ENCODE measurements around the gene OR2AT4. TPM values are rescaled to one million over a fixed set of nuclear protein-coding genes. Genes with fewer than 3 reads are reported as not detected.

Gene OR2AT4
- total RNA-seq, 1 donor from 2014 or later: not detected

GRCh38 chr11:75142714-75143419 lies 46.2 kb upstream of the OR2AT4 start:
- TF ChIP-seq CTCF (IDR thresholded peaks at IDR 0.05; ENCODE audit: insufficient read depth, low read length, poor library complexity, severe bottlenecking): no peak
- peak; percentile 91 for DNase-seq (ENCODE audit: low read depth)
- no peaks in the 10 kb centered on the region for H3K27me3 ChIP-seq (ENCODE audit: control insufficient read depth, insufficient read depth, low read length)
- H3K36me3 ChIP-seq (ENCODE audit: control insufficient read depth, insufficient read depth, low read length): no peaks in the 10 kb centered on the region
- H3K4me3 ChIP-seq (ENCODE audit: low read depth, low read length): no peak overlapping the region

GRCh38 chr11:75141166-75141565 lies 44.5 kb upstream of the OR2AT4 start:
- H3K4me3 ChIP-seq (ENCODE audit: low read depth, low read length): no peak overlapping the region
- no peaks in the 10 kb centered on the region for H3K27me3 ChIP-seq (ENCODE audit: control insufficient read depth, insufficient read depth, low read length)
- no peaks in the 10 kb centered on the region for H3K36me3 ChIP-seq (ENCODE audit: control insufficient read depth, insufficient read depth, low read length)
- no peak for TF ChIP-seq CTCF (IDR thresholded peaks at IDR 0.05; ENCODE audit: insufficient read depth, low read length, poor library complexity, severe bottlenecking)
- no peak for DNase-seq (ENCODE audit: low read depth)

GRCh38 chr11:75140269-75141138 lies 43.8 kb upstream of the OR2AT4 start:
- no peak for DNase-seq (ENCODE audit: low read depth)
- H3K27me3 ChIP-seq (ENCODE audit: control insufficient read depth, insufficient read depth, low read length): no peaks in the 10 kb centered on the region
- no peak overlapping the region for H3K4me3 ChIP-seq (ENCODE audit: low read depth, low read length)
- peak; percentile 95 for TF ChIP-seq CTCF (IDR thresholded peaks at IDR 0.05; ENCODE audit: insufficient read depth, low read length, poor library complexity, severe bottlenecking)
- H3K36me3 ChIP-seq (ENCODE audit: control insufficient read depth, insufficient read depth, low read length): no peaks in the 10 kb centered on the region

- no peak overlapping the region for H3K4me3 ChIP-seq (ENCODE audit: low read depth, low read length)
- no peak for DNase-seq (ENCODE audit: low read depth)
- H3K36me3 ChIP-seq (ENCODE audit: control insufficient read depth, insufficient read depth, low read length): no peaks in the 10 kb centered on the region
- no peak for TF ChIP-seq CTCF (IDR thresholded peaks at IDR 0.05; ENCODE audit: insufficient read depth, low read length, poor library complexity, severe bottlenecking)
- no peaks in the 10 kb centered on the region for H3K27me3 ChIP-seq (ENCODE audit: control insufficient read depth, insufficient read depth, low read length)
Observed at GRCh38 chr11:75135651-75136050, 39.0 kb upstream of the OR2AT4 start.

- TF ChIP-seq CTCF (IDR thresholded peaks at IDR 0.05; ENCODE audit: insufficient read depth, low read length, poor library complexity, severe bottlenecking): no peak
- no peaks in the 10 kb centered on the region for H3K36me3 ChIP-seq (ENCODE audit: control insufficient read depth, insufficient read depth, low read length)
- DNase-seq (ENCODE audit: low read depth): no peak
- no peaks in the 10 kb centered on the region for H3K27me3 ChIP-seq (ENCODE audit: control insufficient read depth, insufficient read depth, low read length)
- no peak overlapping the region for H3K4me3 ChIP-seq (ENCODE audit: low read depth, low read length)
Observed at GRCh38 chr11:75135021-75135650, 38.5 kb upstream of the OR2AT4 start.
